SIG-M5 treated with dmso at 0.1 percent for 504 hours (cell line): Measurements from ENCODE around the gene CACNA2D3.
"Not testable (repeated sequence)": the region's sequence is repeated elsewhere in the genome, so short reads cannot be mapped to it uniquely, and the experiment has no call there.

Experiments
- DNase-seq: peaks from one replicate; lab custom pipeline; 2025; ENCODE audit not compliant: unreplicated experiment; lab: John Stamatoyannopoulos, UW

CACNA2D3 gene

DNA sequence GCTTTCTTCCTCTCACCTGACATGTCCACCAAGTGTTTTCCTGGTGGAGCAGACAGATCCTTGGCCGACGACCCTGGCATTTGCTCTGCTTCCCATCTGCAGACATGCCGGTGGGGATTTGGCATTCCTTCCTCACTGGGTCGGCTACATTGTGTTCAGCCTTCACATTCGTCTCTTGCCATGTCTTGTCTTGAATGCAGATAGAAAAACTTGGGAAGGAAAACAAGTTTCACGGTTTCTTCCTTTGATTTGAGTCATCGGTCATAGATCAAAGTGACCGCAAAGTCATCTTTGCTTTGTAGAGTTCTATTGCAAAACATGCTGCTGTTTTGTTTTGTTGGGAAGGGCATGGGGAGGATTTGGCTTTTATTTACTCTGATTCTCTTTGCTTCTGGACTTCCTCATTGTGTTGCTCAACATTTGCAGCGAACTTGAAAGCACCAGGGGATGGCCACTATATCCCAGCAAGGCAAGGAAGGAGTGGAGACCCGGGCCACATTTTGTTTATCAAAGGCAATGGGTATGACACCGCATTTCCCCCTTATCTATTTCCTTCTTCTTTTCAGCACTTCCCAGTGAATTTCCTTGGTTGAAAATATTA is 321.3 kb downstream of the CACNA2D3 start:
- DNase-seq = no peak

DNA sequence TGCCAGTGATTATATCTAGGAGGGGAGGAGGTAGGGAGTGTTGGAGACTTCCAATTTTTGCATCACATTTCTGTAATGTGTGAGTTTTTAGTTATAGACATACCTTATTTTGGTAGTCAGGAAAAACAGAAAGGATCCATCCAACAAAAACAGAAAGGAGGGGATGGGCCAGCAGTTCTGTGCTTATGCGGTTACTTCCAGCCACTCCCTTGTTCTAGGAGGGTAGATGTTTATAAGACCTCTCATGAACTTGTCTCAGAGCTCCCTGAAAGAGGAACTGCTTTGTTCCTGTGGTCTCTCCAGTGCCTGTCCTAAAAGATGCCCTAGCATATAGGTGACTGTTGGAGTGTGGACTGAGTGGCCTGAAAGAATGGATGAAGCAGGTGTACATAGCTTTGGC is 323.3 kb downstream of the CACNA2D3 start:
- no peak for DNase-seq

DNA sequence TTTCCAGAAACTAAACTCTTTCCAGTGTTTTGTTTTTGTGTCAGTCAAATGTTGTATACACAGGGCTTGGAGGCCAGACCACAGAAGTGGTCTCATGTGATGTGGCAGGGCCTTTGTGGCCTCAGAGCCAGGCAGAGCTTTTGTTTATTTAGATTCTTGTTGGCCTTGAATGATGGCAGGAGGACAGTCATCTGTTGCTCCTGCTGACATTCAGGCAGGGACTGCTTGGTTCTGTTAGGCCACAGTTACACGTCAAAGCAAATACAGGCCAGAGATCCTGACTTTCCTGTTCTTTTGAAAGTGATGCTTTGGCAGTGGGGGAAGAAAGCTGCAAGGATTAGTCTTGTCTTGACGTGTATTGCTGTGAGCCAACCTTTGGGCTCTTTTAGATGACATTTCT is 325.1 kb downstream of the CACNA2D3 start:
- no peak for DNase-seq

DNA sequence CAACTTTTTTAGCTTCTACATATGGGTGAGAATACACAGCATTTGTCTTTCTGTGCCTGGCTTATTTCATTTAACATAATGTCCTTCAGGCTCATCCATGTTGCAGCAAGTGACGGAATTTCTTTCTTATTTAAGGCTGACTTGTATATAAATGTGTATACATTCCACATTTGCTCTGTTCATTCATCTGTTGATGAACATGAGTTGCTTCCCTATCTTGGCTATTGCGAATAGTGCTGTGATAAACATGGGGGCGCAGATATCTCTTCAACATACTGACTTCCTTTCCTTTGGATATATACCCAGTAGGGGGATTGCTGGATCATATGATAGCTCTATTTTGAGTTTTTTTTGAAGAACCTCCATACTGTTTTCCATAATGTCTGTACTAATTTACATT is 332.5 kb downstream of the CACNA2D3 start:
- no peak for DNase-seq

DNA sequence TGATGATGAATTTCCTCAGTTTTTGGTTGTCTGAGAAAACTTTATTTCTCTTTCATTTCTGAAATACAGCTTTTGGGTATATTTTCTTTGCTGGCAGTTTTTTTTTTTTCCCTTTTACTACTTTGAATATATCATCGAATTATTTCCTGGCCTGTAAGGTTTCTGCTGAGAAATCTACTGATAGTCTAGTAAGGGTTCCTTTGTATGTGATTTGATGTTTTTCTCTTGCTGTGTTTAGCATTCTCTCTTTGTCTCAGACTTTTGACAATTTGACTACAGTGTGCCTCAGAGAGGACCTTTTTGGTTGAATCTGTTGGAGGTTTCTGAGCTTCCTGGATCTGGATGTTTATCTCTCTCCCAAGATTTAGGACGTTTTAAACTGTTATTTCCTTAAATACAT is 336.0 kb downstream of the CACNA2D3 start:
- no peak for DNase-seq

DNA sequence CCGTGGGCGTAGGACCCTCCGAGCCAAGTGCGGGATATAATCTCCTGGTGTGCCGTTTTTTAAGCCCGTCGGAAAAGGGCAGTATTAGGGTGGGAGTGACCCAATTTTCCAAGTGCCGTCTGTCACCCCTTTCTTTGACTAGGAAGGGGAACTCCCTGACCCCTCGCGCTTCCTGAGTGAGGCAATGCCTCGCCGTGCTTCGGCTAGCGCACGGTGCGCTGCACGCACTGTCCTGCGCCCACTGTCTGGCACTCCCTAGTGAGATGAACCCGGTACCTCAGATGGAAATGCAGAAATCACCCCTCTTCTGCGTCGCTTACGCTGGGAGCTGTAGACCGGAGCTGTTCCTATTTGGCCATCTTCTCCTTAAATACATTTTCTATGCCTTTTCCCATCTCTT is 342.2 kb downstream of the CACNA2D3 start:
- DNase-seq = not testable (repeated sequence)

DNA sequence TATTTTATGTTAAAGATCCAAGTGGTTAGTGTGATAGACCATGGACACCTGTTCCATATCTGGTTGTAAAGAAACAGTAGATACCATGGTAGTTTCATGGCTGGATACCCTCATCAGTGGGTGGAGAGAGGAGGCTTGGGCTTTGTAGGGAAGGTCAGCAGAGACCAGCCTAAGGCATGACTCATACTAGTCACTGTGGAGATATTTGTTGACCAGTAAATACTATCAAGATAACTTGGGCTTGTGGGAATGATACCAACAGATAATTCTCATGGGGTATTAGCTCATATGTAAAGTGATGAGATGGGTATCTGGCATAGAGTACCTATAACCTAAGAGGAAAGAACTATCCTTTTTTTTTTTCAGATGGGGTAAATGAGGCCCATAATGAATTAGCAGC is 354.5 kb downstream of the CACNA2D3 start:
- no peak for DNase-seq

DNA sequence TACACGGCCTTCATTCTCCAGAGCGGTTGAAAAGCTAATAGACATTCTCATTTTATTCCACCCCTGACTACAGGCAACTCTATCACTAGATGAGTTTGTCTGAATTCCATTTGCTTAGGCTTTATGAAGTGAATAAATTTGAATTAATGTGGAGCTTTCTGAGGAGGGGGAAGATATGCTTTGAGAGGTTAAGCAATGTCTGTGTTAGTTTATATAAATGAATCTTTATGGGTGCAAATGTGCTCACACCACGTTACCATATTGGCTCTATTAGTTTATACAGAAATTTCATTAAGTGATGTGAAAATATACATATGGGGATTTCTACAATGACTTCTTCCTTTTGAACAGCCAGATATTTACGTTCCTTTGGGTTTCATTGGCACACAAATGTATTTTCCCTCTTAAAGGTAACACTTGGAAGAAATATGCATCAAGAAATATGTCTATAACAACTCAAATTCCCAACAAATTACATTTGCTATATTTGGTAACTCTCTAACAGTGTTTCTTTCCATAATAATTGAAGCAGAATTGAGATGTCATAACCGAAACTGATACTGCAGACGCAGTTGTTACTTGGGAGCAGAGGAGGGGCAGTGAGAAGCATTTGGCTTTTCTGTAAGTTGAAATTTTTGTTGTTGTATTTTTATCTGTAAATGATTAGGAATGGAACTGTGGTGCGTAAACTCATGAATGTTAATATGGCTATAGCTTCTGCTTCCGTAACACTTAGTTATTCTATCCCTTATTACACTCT is 359.4 kb downstream of the CACNA2D3 start:
- DNase-seq = no peak

DNA sequence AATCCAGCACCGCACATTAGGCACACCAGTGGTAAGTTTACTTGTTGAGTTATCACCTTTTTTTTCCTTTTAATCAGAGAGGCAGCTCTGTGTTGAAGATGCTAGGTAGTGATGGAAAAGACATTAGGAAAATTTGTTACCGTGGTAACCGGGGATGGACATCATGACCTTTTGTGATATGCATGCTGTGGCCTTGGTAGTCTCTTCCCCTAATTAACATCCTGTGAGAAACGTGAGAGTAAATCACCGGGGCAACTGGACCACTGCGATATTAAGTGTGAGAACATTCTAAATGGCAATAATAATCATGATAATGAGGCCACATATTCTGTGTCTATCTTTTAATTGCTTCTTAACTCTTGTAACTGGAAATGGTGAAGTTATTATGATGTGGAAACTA is 362.0 kb downstream of the CACNA2D3 start:
- DNase-seq = no peak

DNA sequence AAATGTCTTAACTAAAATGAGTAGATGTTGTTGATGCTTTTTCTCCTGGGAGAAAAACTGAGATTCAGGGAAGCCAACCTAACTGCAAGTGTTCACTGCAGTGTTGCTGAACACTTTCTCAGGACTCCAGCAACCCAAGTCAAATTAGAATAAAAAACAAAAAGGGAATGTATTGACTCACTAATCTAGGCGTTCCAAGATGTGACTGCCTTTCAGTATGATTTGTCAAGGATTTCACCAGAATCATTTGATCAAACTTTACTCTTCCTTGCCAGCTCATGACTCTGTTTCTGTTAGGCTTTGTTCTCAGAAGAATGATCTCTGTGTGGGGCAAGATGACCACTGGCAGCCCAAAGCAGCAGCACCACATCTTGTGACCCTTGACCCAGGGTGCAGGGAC is 364.0 kb downstream of the CACNA2D3 start:
- DNase-seq = no peak

DNA sequence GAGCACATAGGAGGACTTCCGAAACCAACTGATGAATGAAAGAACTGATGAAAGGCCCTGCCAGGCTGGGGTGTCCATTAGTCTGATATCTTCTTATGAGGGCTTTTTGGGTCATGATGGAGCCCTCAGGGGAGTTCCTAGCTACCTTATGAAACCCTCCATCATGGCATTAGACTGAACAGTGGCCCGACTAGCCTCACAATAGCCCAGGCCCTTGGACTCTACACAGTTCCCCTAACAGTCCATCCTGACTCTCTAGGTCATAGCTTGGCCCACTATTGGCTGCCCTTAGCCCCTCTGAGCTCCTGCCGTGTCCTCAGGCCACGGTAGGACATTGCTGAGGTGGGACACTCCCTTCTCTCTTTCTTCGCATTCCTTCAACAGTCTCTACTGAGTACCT is 365.9 kb downstream of the CACNA2D3 start:
- no peak for DNase-seq

DNA sequence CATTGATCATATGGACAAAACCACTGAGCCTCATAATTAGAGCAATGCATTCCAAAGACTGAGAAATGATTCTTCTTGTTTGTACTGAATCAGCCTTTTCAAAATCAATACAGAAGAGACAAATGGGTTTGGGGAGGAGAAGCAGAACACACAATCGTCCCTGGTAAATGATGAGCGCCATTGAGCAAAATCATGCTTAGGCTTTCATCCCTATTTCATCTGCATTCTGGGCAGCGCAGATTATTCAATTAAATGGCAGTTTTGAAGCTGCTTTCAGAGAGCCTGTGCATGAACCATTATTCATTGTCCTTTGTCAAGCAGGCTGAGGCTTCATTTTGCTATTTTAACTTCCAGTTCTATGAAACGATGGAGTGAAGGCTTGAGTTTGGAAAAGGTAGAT is 371.9 kb downstream of the CACNA2D3 start:
- DNase-seq = no peak

DNA sequence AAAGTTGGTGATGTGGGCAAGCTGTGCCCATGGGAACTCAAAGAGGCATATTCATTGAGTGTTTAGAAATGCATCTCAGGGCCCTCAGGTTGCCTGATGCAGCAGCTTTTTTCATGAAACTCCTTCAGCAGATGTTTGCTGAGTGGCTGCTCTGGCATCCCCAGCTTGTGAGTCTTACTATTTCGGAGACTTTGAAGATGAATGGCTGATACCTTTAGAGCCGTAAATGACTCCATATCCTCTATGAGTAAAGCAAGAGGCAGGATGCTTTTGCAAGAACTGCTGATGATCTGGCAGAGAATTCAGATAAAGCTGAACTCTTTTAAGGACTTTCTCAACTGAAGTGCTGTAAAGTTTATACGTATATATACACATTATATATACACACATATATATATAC is 384.3 kb downstream of the CACNA2D3 start:
- DNase-seq = no peak

DNA sequence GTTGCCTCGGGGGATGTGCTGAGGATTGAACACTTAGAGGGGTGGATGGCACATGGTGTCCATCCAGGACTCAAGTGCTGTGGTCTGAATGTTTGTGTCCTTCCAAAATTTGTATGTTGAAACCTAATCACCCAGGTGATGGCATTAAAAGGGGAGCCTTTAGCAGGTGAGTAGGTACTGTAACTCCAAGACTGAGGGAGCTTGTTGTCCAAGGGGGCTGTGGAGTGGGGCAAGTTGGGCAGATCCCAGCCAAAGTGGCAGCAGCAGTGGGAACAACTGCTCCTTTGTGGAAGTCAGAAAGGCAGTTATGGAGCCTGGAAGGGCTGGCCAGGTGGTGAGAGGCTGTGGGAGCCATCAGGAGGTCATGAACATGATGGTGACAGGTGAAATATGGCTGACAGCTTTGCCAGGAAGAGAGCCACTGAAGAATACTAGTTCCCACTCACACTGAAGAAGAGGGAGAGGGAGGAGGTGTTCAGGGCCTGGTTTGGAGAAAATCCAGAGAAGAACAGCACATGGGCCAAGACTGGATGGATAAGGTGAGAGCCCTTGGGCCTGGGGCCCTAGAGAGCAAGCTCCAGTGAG is 385.6 kb downstream of the CACNA2D3 start:
- DNase-seq = no peak

DNA sequence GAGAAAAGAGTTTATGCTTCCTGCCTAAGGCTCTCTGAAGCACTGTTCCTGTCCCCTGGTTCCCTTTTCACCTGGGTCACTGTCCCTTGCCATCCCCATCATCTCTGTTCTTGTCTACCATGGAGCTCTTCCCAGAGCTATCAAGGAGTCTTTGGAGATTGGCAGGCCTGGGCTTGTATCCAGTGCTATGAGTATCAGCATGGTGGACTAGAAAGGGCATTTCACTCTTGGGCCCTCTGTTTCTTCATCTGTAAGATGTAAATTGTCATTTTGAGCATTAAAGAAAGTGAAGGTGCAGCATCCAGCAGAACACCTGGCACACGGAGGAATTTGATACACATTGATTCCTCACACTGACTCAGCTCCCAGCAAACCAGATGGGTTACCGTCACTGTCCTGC is 388.2 kb downstream of the CACNA2D3 start:
- no peak for DNase-seq

DNA sequence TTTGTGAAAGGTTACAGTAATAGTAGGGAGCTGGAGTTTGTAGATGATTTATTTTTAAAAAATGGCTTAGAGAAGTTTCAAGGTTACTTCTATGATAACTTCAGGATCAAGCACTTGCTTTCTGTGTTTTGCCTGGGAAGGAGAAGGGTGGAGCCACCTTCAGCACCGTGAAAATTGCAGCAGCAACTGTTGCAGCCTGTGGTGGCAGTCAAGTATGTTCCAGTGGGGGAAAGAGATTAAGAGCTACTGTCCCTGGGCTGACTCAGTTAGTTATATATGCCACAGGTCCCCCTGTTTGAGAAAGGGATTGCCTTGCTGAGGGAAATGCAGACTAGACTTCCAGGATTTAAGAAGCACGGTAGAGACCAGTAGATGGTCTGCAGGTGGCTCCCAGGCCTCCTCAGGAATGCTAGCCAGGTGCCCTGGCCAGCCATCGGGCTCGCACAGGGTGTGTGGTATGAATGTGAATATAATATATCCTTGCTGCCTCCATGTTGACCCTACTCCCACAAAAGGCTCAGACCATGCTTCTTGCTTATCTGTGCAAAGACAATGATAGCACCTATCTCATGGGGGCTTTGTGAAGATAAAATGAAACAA is 389.5 kb downstream of the CACNA2D3 start:
- DNase-seq = no peak

DNA sequence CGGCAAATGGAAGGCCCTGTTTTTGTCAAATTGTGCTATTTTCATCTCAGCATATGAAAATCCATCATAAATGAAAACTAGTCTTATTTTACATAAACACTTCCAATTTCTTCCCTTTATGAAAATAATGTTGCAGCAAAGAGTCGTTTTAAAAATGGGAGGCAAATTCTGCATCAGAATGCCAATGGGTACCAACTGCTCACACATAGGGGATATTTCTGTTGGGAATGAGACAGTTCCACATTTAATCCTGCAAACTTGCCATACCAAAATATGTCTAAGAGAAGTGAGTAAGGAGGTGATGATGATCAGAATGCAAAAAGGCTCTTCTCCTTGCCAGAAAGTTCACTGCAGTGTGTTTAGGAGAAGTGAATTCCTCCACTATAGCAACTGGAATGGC is 391.7 kb downstream of the CACNA2D3 start:
- DNase-seq = no peak

DNA sequence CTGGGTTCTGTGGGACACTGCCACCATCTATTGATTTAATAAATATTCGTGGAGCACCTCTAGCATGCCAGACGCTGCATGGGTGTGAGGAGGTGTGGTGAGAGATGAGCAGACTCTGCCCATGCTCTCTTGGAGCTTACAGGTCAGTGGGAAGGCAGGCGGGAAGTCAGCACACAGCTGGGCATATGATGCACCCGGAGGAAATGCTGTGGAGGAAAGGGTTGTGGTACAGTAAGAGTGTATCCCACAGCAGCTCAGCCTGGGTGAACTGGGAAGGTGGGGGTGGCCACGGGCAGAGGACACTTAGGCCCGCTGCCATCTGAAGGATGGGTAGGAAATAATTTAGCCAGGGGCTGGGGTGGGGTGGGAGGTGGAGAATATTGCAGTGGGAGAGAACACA is 392.1 kb downstream of the CACNA2D3 start:
- no peak for DNase-seq

DNA sequence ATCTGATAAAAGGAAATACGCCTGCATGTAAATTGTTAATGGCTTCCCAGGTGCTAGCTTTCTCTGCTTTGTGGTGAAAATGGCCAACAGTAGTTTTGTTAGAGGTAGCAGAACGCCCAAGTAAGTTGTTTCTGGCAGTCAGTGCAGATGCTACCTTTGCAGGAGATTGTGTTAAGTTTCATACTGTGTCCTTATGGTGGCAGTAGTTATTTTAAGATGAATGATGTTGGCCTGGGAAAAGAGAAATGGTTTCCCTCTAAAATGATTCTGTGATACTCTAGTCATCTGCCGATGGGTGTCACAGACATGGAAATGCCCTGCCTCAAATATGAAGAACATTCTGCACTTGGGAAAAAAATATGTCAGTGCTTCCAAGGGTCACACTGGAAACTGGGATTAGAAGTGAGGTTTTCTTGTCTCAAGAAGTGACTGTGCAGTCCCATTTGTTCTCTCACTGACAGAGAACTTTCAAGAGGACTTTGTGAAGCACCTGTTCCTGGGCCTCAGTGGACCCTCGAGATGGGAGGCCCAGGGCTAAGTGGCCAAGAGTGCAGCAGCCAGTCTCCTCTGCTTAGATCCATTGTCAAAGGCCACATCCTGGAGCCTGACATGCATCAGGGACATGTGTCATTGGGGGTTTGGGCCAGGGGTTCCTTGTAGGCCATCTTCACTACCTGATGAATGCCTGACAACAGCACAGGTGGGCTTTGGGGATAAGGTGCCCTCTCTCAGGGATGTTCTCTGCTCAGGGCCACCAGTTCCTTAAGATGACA is 393.3 kb downstream of the CACNA2D3 start:
- DNase-seq = no peak

DNA sequence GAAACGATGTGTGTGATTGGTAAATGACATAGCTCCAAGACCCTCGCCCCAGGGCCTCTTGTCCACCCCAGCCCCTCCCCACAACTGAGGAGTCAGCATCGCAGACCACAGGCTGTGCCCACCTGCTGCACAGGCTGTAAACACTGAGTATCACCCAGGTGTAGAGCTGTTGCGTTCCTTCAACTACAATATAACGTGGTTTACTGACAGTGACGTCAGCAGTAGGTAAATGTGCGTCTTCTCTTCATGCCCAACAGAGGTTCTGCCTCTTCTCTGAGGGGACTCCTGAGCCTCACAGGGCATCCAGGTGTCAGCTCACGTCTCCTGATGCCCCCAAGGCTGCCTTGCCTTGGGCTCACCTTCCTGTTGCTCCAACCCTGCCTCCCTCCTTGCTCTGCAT is 395.1 kb downstream of the CACNA2D3 start:
- DNase-seq = no peak

DNA sequence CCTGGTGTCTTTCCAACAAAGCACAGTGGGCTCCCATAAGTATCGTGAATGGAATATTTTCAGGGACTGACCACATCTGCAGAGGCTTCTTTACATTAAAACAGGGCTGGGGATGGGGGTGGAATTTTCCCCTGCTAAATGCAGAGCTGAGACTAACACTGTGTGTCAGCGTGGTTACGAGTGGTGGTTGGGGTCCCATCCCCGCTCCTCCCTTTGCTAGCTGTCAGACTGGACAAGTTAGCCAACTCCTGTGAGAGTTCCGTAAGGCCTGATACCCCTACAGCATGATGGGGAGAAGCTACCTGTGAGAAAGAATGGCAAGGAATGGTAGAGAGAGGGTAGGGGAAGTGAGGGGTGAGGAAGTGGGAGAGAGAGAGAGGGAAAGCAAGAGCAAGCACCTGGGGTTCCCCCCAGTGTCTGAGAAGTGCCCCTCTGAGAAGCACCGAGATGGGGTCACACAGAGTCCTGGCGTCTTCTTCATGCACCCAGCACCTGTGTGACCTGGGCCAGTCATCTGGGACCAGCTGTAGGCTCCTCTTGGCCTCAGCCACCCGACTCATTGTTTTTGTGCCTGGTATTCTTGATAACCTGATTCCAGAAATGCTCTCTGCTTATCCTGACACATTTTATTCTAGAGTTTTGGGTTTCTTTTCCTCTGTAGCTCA is 395.8 kb downstream of the CACNA2D3 start:
- no peak for DNase-seq
